Kidney (tissue), 14 donors: ENCODE results near the gene RFC5. TPM values are rescaled to one million over a fixed set of nuclear protein-coding genes. Genes with fewer than 3 reads are reported as not detected.
A peak's percentile ranks its signal among the peaks of the same experiment; 100 is the strongest.

ENCODE experiments used
- DNase-seq, 5 donors: peaks; one replicate each; pipeline ENCODE4 v3.0.0-alpha.2; 2013 to 2020
- FAIRE-seq: peaks from 2 replicates; lab custom pipeline; 2012; peaks lifted over from hg19 to GRCh38; lab: Jason Lieb, UNC
- H3K27ac ChIP-seq, 2 donors: one replicate each; pipeline ENCODE4 v1.7.0; 2013; ENCODE audit warnings: low read depth in 2 of 2, low read length in 2 of 2, inconsistent platforms in 1 of 2
- H3K27me3 ChIP-seq: one replicate; pipeline ENCODE4 v1.7.1; 2013; ENCODE audit warnings: low read length, inconsistent platforms; ENCODE audit not compliant: control insufficient read depth, insufficient read depth
- H3K36me3 ChIP-seq, 3 donors: one replicate each; pipeline versions ENCODE4 v1.7.0 to v1.7.1; 2013; ENCODE audit warnings: low read length in 3 of 3, control low read depth in 1 of 3, inconsistent platforms in 1 of 3; ENCODE audit not compliant: insufficient read depth in 3 of 3, control insufficient read depth in 2 of 3
- H3K4me1 ChIP-seq, 3 donors: one replicate each; pipeline versions ENCODE4 v1.7.0 to v1.7.1; 2013; ENCODE audit warnings: low read length in 3 of 3, inconsistent platforms in 1 of 3, low read depth in 1 of 3; ENCODE audit not compliant: control insufficient read depth in 2 of 3, insufficient read depth in 2 of 3
- H3K4me3 ChIP-seq, 3 donors: one replicate each; pipeline versions ENCODE4 v1.7.0 to v1.8.1; 2013; ENCODE audit warnings: low read length in 3 of 3, control low read depth in 1 of 3, inconsistent platforms in 1 of 3
- H3K9ac ChIP-seq, 3 donors: one replicate each; pipeline versions ENCODE4 v1.7.0 to v1.7.1; 2013; ENCODE audit warnings: low read length in 3 of 3, control low read depth in 1 of 3, inconsistent platforms in 1 of 3
- H3K9me3 ChIP-seq, 3 donors: one replicate each; pipeline versions ENCODE4 v1.7.0 to v1.7.1; 2013; ENCODE audit warnings: low read length in 3 of 3, control low read depth in 1 of 3, inconsistent platforms in 1 of 3; ENCODE audit not compliant: control insufficient read depth in 2 of 3, insufficient read depth in 1 of 3
- intact Hi-C: fragments of 100-400 bp; cut with DNase I; formaldehyde crosslinking; loops from one replicate; pipeline ENCODE4 v1.11.1; 2022
- polyA plus RNA-seq: library from polyadenylated mRNA; stranded (reverse); fragments of 350-450 nt; fragmentation: Illumina TruSeq; extraction: RNeasy Lipid Tissue Mini Kit (QIAGEN cat#74804); gene quantifications from one replicate; pipeline ENCODE4 v1.2.3, GENCODE V29; 2014; ENCODE audit warnings: low read depth, low replicate concordance; ENCODE audit not compliant: insufficient read depth
- total RNA-seq: library from RNA; stranded (reverse); fragmentation: NEBNext Ultra II Directional; extraction: Animal tissue kit (Norgen Biotek cat#: 25700); gene quantifications from one replicate; pipeline ENCODE4 v1.2.1, GENCODE V29; 2021
- TF ChIP-seq, protein P1 (sequence below): IDR thresholded peaks from 3 replicates; pipeline ENCODE4 v1.5.1; 2012; ENCODE audit warnings: mild to moderate bottlenecking, moderate library complexity, borderline replicate concordance; ENCODE audit not compliant: insufficient read depth; ENCODE audit errors: extremely low read depth
- donor health status: control.
- donor health status: control.
- donor health status: control.
- donor health status: control.
- donor health status: control.
- donor health status: DM: yes; HTN: yes; CAD: no.
- donor health status: Normal renal cell carcinoma (clear cell type).

Gene RFC5
- total and polyA plus RNA-seq, 2 donors from 2014 or later, result 7.0 to 13.0 TPM

DNA sequence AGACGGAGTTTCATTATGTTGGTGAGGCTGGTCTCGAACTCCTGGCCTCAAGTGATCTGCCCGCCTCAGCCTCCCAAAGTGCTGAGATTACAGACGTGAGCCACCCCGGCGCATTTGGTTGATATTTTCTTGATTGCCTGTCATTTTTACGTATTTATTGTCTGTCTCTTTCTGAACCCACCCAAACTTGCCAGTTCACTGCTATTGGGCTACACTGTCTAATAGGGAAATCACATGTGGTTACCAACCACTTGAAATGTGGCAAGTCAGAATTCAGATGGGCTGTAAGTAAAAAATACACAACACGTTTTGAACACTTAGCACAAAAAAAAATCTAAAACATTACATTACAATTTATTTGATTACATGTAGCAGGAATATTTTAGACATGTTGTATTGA lies 42.4 kb downstream of the RFC5 start:
- Histone ChIP-seq H3K36me3 (no peaks in the 10 kb centered on the region), H3K4me1 (peaks cover 0 to 15% (median 13%) of the 10 kb centered on the region in 3 donors), H3K9me3 (no peaks in the 10 kb centered on the region), H3K4me3 (no peak overlapping the region), H3K27ac (no peak overlapping the region), H3K27me3 (no peaks in the 10 kb centered on the region), H3K9ac (no peak overlapping the region)
- TF ChIP-seq, protein P1, sequence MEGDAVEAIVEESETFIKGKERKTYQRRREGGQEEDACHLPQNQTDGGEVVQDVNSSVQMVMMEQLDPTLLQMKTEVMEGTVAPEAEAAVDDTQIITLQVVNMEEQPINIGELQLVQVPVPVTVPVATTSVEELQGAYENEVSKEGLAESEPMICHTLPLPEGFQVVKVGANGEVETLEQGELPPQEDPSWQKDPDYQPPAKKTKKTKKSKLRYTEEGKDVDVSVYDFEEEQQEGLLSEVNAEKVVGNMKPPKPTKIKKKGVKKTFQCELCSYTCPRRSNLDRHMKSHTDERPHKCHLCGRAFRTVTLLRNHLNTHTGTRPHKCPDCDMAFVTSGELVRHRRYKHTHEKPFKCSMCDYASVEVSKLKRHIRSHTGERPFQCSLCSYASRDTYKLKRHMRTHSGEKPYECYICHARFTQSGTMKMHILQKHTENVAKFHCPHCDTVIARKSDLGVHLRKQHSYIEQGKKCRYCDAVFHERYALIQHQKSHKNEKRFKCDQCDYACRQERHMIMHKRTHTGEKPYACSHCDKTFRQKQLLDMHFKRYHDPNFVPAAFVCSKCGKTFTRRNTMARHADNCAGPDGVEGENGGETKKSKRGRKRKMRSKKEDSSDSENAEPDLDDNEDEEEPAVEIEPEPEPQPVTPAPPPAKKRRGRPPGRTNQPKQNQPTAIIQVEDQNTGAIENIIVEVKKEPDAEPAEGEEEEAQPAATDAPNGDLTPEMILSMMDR, result no peak
- DNase-seq, result no peak
- FAIRE-seq, result no peak
- intact Hi-C loops, result no loop called here

DNA sequence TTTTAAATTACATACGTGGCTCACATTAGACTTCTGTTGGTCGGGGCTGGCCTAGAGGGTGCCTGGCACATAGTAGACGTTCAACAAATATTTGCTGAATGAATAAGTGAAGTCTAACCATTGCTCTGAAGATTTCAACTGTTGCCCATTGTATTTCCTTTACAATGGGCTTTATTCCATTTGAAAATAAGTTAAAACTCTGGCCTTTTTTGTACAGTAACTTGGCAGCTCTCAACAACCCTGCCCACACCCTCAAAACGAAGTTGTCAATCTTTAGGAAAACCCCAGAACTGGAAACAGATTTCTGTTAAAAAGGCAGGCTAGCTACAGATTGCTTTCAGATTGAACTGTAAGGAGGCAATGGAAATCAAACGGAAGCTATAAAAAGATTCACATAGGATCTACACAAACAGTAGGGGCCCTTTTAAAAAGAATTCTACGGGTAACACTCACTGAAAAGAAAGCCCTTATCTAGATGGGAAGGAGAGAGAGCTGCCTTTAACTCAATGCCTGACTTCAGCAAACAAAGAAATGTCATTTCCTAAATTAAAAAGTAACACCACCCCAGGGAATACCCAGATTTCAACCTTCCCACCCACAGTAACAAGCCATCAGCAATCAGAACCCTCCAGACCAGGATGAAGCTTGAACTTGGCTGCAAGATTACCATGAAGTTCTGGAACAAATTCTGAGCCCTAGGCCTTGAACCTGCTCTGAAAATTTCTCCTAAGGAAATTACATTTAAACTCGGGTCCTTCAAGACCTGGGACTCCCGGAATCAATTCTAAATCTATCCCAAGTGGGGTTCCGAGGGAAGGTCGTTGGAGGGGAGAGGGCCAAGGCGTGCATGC lies 43.1 kb downstream of the RFC5 start:
- peak overlapping the region; percentile 57 to 98 (median 97) for H3K9ac ChIP-seq
- H3K4me3 ChIP-seq, result peak overlapping the region; percentile 76 to 95 (median 86)
- intact Hi-C loops, result no loop called here
- FAIRE-seq, result no peak
- H3K4me1 ChIP-seq, result peaks cover 0 to 18% (median 13%) of the 10 kb centered on the region in 3 donors
- DNase-seq, result peak in 1 of 5 donors; percentile 20
- no peaks in the 10 kb centered on the region for H3K9me3 ChIP-seq
- H3K36me3 ChIP-seq, result no peaks in the 10 kb centered on the region
- TF ChIP-seq, protein P1, result no peak
- H3K27me3 ChIP-seq, result no peaks in the 10 kb centered on the region
- peak overlapping the region; percentile 96 to 97 for H3K27ac ChIP-seq

DNA sequence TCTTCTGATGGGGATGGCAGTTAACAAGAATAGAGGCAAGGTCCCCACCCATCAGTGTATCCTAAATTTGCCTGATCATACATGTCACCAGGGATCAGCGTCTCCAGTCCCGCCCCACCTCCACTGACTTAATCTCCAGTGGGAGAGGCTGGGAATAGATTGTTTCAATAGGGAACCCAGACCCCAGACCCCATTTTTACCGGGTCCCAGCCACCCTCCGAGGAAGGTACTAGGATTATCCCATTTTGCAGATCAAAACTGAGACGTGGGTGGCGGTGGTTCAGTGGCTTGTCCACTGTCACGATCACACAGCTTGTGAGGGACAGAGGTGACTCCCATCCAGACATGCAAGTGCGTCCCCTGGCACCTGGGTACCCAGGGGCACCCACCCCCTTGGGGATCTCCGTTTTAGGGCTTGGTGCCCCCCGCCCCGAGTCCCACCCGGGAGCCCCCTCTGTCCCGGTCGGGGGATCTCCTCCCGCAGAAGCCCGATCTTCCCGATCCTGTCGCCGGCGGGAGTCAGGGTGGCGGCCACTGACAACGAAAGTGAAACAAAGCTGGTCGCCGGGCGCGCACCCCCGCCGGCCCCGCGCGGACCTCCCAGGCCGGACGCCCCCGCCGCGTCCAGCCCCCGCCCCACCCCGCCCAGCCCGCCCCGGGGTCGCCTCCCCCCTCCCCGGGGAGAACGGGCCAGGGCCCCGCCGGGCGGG lies 44.0 kb downstream of the RFC5 start:
- H3K27me3 ChIP-seq, result no peaks in the 10 kb centered on the region
- H3K9me3 ChIP-seq, result no peaks in the 10 kb centered on the region
- H3K9ac ChIP-seq, result peak overlapping the region; percentile 57 to 98 (median 97)
- peaks cover 0 to 18% (median 10%) of the 10 kb centered on the region in 3 donors for H3K4me1 ChIP-seq
- peak overlapping the region; percentile 96 to 97 for H3K27ac ChIP-seq
- H3K36me3 ChIP-seq, result no peaks in the 10 kb centered on the region
- DNase-seq (peak; percentile 25 to 89 (median 63)), FAIRE-seq (no peak)
- TF ChIP-seq, protein P1, result no peak
- intact Hi-C loops, result no loop called here
- H3K4me3 ChIP-seq, result peak overlapping the region; percentile 76 to 95 (median 86)
